ENCODE measurements around the gene BCAN. TPM values are rescaled to one million over a fixed set of nuclear protein-coding genes. Genes with fewer than 3 reads are reported as not detected.
A peak's percentile ranks its signal among the peaks of the same experiment; 100 is the strongest.

Gene BCAN
- total RNA-seq, 3 donors from 2014 or later (not counting 1 experiment from before 2014, with no cell fraction given) = 0.18 to 0.25 (median 0.19) TPM

- H3K4me3 ChIP-seq (ENCODE audit: low read length) = peak overlapping the region; percentile 97
- intact Hi-C loops (cut with micrococcal nuclease) = loop anchor here (1.0 to 2.0 kb wide), 3 partner anchors 9 to 144 kb away; partner anchors contain the start of gene NAXE
- H3K27ac Mint-ChIP-seq = peak overlapping the region; percentile 90 to 92
- no peak for TF ChIP-seq CTCF (IDR thresholded peaks at IDR 0.05)
- no peaks in the 10 kb centered on the region for H3K9me3 Mint-ChIP-seq
- peaks cover 12% of the 10 kb centered on the region for H3K36me3 ChIP-seq (ENCODE audit: control insufficient read depth, insufficient read depth, low read length)
- WGBS (ENCODE audit: insufficient coverage) = 4% methylated on average over 13 of the region's 13 CpGs
- peak overlapping the region; percentile 81 for H3K27ac ChIP-seq (ENCODE audit: low read length)
- H3K27me3 ChIP-seq (ENCODE audit: control insufficient read depth, insufficient read depth, low read length) = no peaks in the 10 kb centered on the region
- H3K36me3 Mint-ChIP-seq = no peaks in the 10 kb centered on the region
- H3K4me1 ChIP-seq (ENCODE audit: control insufficient read depth, insufficient read depth, low read length) = peaks cover 26% of the 10 kb centered on the region
- DNase-seq (no peak), ATAC-seq (no peak)
- H3K4me1 Mint-ChIP-seq = peaks cover 20 to 28% of the 10 kb centered on the region in 2 donors
- H3K4me3 Mint-ChIP-seq = peak overlapping the region; percentile 99
- no peaks in the 10 kb centered on the region for H3K9me3 ChIP-seq (ENCODE audit: control insufficient read depth, insufficient read depth, low read length)
- H3K27me3 Mint-ChIP-seq (ENCODE audit: low read depth in 2 of 2) = no peaks in the 10 kb centered on the region
These were observed 41.2 kb upstream of the BCAN start for GRCh38 chr1:156600733-156601121.

- no peak for TF ChIP-seq CTCF (IDR thresholded peaks at IDR 0.05)
- peak; percentile 58 to 85 for DNase-seq
- Mint-ChIP-seq H3K36me3 (no peaks in the 10 kb centered on the region), H3K4me1 (peaks cover 20 to 28% of the 10 kb centered on the region in 2 donors), H3K9me3 (no peaks in the 10 kb centered on the region), H3K4me3 (peak within 1 kb of the TSS; percentile 99), H3K27ac (peak within 1 kb of the TSS; percentile 90 to 92), H3K27me3 (ENCODE audit: low read depth in 2 of 2) (no peaks in the 10 kb centered on the region)
- Histone ChIP-seq H3K9me3 (ENCODE audit: control insufficient read depth, insufficient read depth, low read length) (no peaks in the 10 kb centered on the region), H3K36me3 (ENCODE audit: control insufficient read depth, insufficient read depth, low read length) (peaks cover 12% of the 10 kb centered on the region), H3K27me3 (ENCODE audit: control insufficient read depth, insufficient read depth, low read length) (no peaks in the 10 kb centered on the region), H3K27ac (ENCODE audit: low read length) (peak within 1 kb of the TSS; percentile 81), H3K4me3 (ENCODE audit: low read length) (peak within 1 kb of the TSS; percentile 97), H3K4me1 (ENCODE audit: control insufficient read depth, insufficient read depth, low read length) (peaks cover 26% of the 10 kb centered on the region)
- intact Hi-C loops (cut with micrococcal nuclease) = loop anchor here (1.0 to 2.0 kb wide), 3 partner anchors 10 to 144 kb away; partner anchors contain the start of gene NAXE
- WGBS (ENCODE audit: insufficient coverage) = under 1% methylated on average over 35 of the region's 35 CpGs
- peak; percentile 84 to 88 (median 86) for ATAC-seq
These were observed 40.6 kb upstream of the BCAN start, which contains the start of gene GPATCH4 for GRCh38 chr1:156601122-156601830. Gene GPATCH4, minus strand, starts transcription at chr1:156601479.

- H3K4me3 Mint-ChIP-seq = peak overlapping the region; percentile 99
- peaks cover 20 to 28% of the 10 kb centered on the region in 2 donors for H3K4me1 Mint-ChIP-seq
- H3K36me3 ChIP-seq (ENCODE audit: control insufficient read depth, insufficient read depth, low read length) = peaks cover 12% of the 10 kb centered on the region
- H3K27ac ChIP-seq (ENCODE audit: low read length) = peak overlapping the region; percentile 81
- no peak for TF ChIP-seq CTCF (IDR thresholded peaks at IDR 0.05)
- no peak for ATAC-seq
- peaks cover 26% of the 10 kb centered on the region for H3K4me1 ChIP-seq (ENCODE audit: control insufficient read depth, insufficient read depth, low read length)
- peak overlapping the region; percentile 90 to 92 for H3K27ac Mint-ChIP-seq
- H3K27me3 ChIP-seq (ENCODE audit: control insufficient read depth, insufficient read depth, low read length) = no peaks in the 10 kb centered on the region
- no peaks in the 10 kb centered on the region for H3K9me3 Mint-ChIP-seq
- no peaks in the 10 kb centered on the region for H3K36me3 Mint-ChIP-seq
- no peaks in the 10 kb centered on the region for H3K9me3 ChIP-seq (ENCODE audit: control insufficient read depth, insufficient read depth, low read length)
- peak overlapping the region; percentile 97 for H3K4me3 ChIP-seq (ENCODE audit: low read length)
- no peaks in the 10 kb centered on the region for H3K27me3 Mint-ChIP-seq (ENCODE audit: low read depth in 2 of 2)
- no peak for DNase-seq
- WGBS (ENCODE audit: insufficient coverage) = 78% methylated on average over 12 of the region's 12 CpGs
- intact Hi-C loops (cut with micrococcal nuclease) = loop anchor here (1.0 to 2.0 kb wide), 3 partner anchors 11 to 145 kb away; partner anchors contain the start of gene NAXE
These were observed 40.0 kb upstream of the BCAN start for GRCh38 chr1:156601892-156602291.

Data from natural killer cell (primary cell).